Lower leg skin (tissue), 3 donors: ENCODE data around the gene GRID2.
"Not testable (repeated sequence)": the region's sequence is repeated elsewhere in the genome, so short reads cannot be mapped to it uniquely, and the experiment has no call there.

Experiments used
- POLR2A ChIP-seq, 2 donors: fragments of 450-650 bp; IDR thresholded peaks; one replicate each; pipeline ENCODE4 v1.6.1; 2016 to 2017; ENCODE audit warnings: antibody characterized with exemption in 2 of 2, mild to moderate bottlenecking in 1 of 2, moderate library complexity in 1 of 2
- TF ChIP-seq, protein P1 (sequence below), 3 donors: fragments of 450-650 bp; IDR thresholded peaks; one replicate each; pipeline ENCODE4 v1.5.1; 2016; ENCODE audit warnings: antibody characterized with exemption in 3 of 3, mild to moderate bottlenecking in 3 of 3, moderate library complexity in 2 of 3

GRCh38 chr4:93300780-93301555, 997.2 kb downstream of the GRID2 start:
- not testable (repeated sequence) for TF ChIP-seq POLR2A (IDR thresholded peaks at IDR 0.05)
- TF ChIP-seq, protein P1, sequence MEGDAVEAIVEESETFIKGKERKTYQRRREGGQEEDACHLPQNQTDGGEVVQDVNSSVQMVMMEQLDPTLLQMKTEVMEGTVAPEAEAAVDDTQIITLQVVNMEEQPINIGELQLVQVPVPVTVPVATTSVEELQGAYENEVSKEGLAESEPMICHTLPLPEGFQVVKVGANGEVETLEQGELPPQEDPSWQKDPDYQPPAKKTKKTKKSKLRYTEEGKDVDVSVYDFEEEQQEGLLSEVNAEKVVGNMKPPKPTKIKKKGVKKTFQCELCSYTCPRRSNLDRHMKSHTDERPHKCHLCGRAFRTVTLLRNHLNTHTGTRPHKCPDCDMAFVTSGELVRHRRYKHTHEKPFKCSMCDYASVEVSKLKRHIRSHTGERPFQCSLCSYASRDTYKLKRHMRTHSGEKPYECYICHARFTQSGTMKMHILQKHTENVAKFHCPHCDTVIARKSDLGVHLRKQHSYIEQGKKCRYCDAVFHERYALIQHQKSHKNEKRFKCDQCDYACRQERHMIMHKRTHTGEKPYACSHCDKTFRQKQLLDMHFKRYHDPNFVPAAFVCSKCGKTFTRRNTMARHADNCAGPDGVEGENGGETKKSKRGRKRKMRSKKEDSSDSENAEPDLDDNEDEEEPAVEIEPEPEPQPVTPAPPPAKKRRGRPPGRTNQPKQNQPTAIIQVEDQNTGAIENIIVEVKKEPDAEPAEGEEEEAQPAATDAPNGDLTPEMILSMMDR (IDR thresholded peaks at IDR 0.05): not testable (repeated sequence)
